Peyer's patch (tissue), 4 donors: ENCODE measurements around the gene ATP8A1.
A peak's percentile ranks its signal among the peaks of the same experiment; 100 is the strongest.

ENCODE experiments used
- CTCF ChIP-seq, 6 experiments: fragments of 450-650 bp in 4 of 6; fragments of 200-600 bp in 2 of 6; sonication (generic) in 1 of 6; IDR thresholded peaks; one replicate each; pipeline ENCODE4 v1.5.1; 2017 to 2019; ENCODE audit warnings: antibody characterized with exemption in 6 of 6, mild to moderate bottlenecking in 3 of 6, moderate library complexity in 1 of 6
- POLR2A ChIP-seq, 2 donors: fragments of 450-650 bp; IDR thresholded peaks; one replicate each; pipeline ENCODE4 v1.5.1; 2017; ENCODE audit warnings: antibody characterized with exemption in 2 of 2, mild to moderate bottlenecking in 2 of 2, moderate library complexity in 2 of 2

DNA sequence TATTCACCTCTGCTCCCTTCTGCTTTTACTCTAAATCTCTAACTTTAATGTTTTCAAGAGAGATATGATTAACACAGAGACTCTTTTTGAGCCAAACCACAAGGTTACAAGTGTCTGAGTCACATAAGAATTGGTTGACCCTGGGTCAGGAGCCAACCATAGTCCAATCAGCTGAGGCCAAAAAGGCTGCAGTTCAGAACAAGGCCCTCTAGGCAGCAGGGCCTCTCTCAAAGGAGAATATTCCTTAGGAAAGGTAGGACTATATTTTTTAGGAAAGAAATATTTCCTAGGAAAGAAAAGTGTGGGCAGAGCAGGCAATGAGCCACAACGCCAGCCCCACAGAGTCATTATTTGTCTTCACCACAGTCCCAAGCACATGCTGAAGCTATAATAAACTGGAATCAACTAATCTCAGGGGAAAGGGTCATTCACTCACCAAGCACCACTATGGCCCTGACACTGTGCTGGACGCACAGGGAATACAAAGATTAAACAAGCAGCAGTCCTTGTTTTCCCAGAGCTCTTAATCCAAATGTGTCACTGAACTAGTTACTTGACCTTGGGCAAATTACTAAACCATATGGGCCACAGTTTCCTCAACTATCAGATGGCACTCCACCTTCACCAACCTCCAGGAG lies 2.2 kb downstream of the ATP8A1 start:
- TF ChIP-seq POLR2A (IDR thresholded peaks at IDR 0.05): no peak
- peak in 2 of 6 experiments; percentile 13 to 15 for TF ChIP-seq CTCF (IDR thresholded peaks at IDR 0.05)
